SK-N-SH treated with all-trans-retinoic acid at 6 μM for 48 hours (cell line): ENCODE results near the gene RPRD1A.

Experiments
- CSDC2 ChIP-seq: fragments of 250-450 bp; sonication (Bioruptor Pico); IDR thresholded peaks from 2 replicates; pipeline ENCODE4 v1.5.0; 2020; ENCODE audit warnings: mild to moderate bottlenecking, moderate library complexity
- ISL1 ChIP-seq: fragments of 250-450 bp; sonication (Bioruptor Pico); IDR thresholded peaks from 2 replicates; pipeline ENCODE4 v2.1.2; 2022; ENCODE audit warnings: mild to moderate bottlenecking, moderate library complexity
- OSR1 ChIP-seq: fragments of 250-450 bp; sonication (Bioruptor Pico); IDR thresholded peaks from 2 replicates; pipeline ENCODE4 v1.8.0; 2022; ENCODE audit warnings: moderate library complexity, mild to moderate bottlenecking, inconsistent platforms
- RARB ChIP-seq: fragments of 250-450 bp; sonication (Bioruptor Pico); IDR thresholded peaks from 2 replicates; pipeline ENCODE4 v1.8.0; 2021; ENCODE audit warnings: mild to moderate bottlenecking, moderate library complexity
- ZC3H10 ChIP-seq: fragments of 250-450 bp; sonication (Bioruptor Pico); IDR thresholded peaks from 2 replicates; pipeline ENCODE4 v1.5.1; 2021; ENCODE audit warnings: mild to moderate bottlenecking, moderate library complexity
- ZFP3 ChIP-seq: fragments of 250-450 bp; sonication (Bioruptor Pico); IDR thresholded peaks from 2 replicates; pipeline ENCODE4 v1.5.0; 2020; ENCODE audit warnings: mild to moderate bottlenecking, moderate library complexity
- ZFP30 ChIP-seq: fragments of 450-650 bp; formaldehyde crosslinking; IDR thresholded peaks from 2 replicates; pipeline ENCODE4 v1.5.0; 2022; ENCODE audit warnings: mild to moderate bottlenecking, moderate library complexity
- TF ChIP-seq, protein P1 (sequence below): fragments of 250-450 bp; sonication (Bioruptor Pico); IDR thresholded peaks from 2 replicates; pipeline ENCODE4 v1.8.0; 2020; ENCODE audit warnings: mild to moderate bottlenecking, moderate library complexity, borderline replicate concordance
- TF ChIP-seq, protein P2 (sequence below): fragments of 250-450 bp; sonication (Bioruptor Pico); IDR thresholded peaks from 2 replicates; pipeline ENCODE4 v1.5.1; 2020; ENCODE audit warnings: low read depth, mild to moderate bottlenecking, moderate library complexity

DNA sequence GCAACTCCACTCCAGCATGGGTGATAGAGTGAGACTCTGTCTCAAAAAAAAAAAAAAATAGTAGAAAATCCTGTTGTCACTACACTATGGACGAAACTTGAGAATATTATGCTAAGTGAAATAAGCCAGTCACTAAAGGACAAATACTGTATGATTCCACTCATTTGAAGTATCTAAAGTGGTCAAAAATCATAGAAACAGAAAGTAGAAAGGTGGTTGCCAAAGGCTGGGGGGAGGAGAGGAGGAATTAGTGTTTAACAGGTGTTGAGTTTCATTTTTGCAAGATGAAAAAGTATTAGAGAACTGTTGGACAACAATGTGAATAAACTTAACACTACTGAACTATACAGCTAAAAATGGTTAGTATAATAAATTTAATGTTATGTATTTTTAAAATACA, 113.7 kb downstream of the RPRD1A start:
- TF ChIP-seq ZC3H10 (no peak), RARB (CRISPR knock-in tag) (no peak), ISL1 (CRISPR knock-in tag) (no peak), ZFP30 (CRISPR knock-in tag) (no peak), ZFP3 (CRISPR knock-in tag) (no peak), OSR1 (no peak), CSDC2 (CRISPR knock-in tag) (no peak)
- TF ChIP-seq, protein P1, sequence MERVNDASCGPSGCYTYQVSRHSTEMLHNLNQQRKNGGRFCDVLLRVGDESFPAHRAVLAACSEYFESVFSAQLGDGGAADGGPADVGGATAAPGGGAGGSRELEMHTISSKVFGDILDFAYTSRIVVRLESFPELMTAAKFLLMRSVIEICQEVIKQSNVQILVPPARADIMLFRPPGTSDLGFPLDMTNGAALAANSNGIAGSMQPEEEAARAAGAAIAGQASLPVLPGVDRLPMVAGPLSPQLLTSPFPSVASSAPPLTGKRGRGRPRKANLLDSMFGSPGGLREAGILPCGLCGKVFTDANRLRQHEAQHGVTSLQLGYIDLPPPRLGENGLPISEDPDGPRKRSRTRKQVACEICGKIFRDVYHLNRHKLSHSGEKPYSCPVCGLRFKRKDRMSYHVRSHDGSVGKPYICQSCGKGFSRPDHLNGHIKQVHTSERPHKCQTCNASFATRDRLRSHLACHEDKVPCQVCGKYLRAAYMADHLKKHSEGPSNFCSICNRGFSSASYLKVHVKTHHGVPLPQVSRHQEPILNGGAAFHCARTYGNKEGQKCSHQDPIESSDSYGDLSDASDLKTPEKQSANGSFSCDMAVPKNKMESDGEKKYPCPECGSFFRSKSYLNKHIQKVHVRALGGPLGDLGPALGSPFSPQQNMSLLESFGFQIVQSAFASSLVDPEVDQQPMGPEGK (CRISPR knock-in tag): no peak
- TF ChIP-seq, protein P2, sequence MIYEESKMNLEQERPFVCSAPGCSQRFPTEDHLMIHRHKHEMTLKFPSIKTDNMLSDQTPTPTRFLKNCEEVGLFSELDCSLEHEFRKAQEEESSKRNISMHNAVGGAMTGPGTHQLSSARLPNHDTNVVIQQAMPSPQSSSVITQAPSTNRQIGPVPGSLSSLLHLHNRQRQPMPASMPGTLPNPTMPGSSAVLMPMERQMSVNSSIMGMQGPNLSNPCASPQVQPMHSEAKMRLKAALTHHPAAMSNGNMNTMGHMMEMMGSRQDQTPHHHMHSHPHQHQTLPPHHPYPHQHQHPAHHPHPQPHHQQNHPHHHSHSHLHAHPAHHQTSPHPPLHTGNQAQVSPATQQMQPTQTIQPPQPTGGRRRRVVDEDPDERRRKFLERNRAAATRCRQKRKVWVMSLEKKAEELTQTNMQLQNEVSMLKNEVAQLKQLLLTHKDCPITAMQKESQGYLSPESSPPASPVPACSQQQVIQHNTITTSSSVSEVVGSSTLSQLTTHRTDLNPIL (CRISPR knock-in tag): no peak
